NCI-H146 treated with DMSO at 0.1 percent for 48 hours (cell line): ENCODE measurements around the gene APCDD1.
A peak's percentile ranks its signal among the peaks of the same experiment; 100 is the strongest.

Experiments used
- DNase-seq: peaks from one replicate; lab custom pipeline; 2025; ENCODE audit not compliant: unreplicated experiment; lab: John Stamatoyannopoulos, UW

APCDD1 gene

GRCh38 chr18:10453806-10454680 lies at the start of gene APCDD1:
Gene APCDD1, plus strand, starts transcription at chr18:10454635. Its CDS starts 347 bp downstream, at chr18:10454982.
- DNase-seq, result peak; percentile 83

GRCh38 chr18:10405014-10405493 lies 49.4 kb upstream of the APCDD1 start:
- peak; percentile 45 for DNase-seq

GRCh38 chr18:10405816-10406663 lies 48.4 kb upstream of the APCDD1 start:
- DNase-seq, result peak; percentile 99

GRCh38 chr18:10408131-10408530 lies 46.3 kb upstream of the APCDD1 start:
- no peak for DNase-seq

GRCh38 chr18:10409041-10409440 lies 45.4 kb upstream of the APCDD1 start:
- no peak for DNase-seq

GRCh38 chr18:10410472-10411308 lies 43.7 kb upstream of the APCDD1 start:
- peak; percentile 75 for DNase-seq

- DNase-seq, result no peak
Observed at GRCh38 chr18:10412933-10413332, 41.5 kb upstream of the APCDD1 start.

- no peak for DNase-seq
Observed at GRCh38 chr18:10413722-10414121, 40.7 kb upstream of the APCDD1 start.

GRCh38 chr18:10414293-10414842 lies 40.1 kb upstream of the APCDD1 start:
- DNase-seq, result no peak

GRCh38 chr18:10416065-10416464 lies 38.4 kb upstream of the APCDD1 start:
- no peak for DNase-seq

GRCh38 chr18:10417191-10417590 lies 37.2 kb upstream of the APCDD1 start:
- DNase-seq, result no peak

- DNase-seq, result no peak
Observed at GRCh38 chr18:10417664-10418063, 36.8 kb upstream of the APCDD1 start.

- DNase-seq, result no peak
Observed at GRCh38 chr18:10418836-10419235, 35.6 kb upstream of the APCDD1 start.

GRCh38 chr18:10419420-10420103 lies 34.9 kb upstream of the APCDD1 start:
- no peak for DNase-seq

GRCh38 chr18:10420561-10421352 lies 33.7 kb upstream of the APCDD1 start:
- DNase-seq, result no peak

- DNase-seq, result no peak
Observed at GRCh38 chr18:10421859-10422258, 32.6 kb upstream of the APCDD1 start.

GRCh38 chr18:10422731-10423130 lies 31.7 kb upstream of the APCDD1 start:
- DNase-seq, result no peak

GRCh38 chr18:10424585-10425307 lies 29.7 kb upstream of the APCDD1 start:
- DNase-seq, result no peak

- no peak for DNase-seq
Observed at GRCh38 chr18:10430677-10431076, 23.8 kb upstream of the APCDD1 start.
